K562 (cell line): Measurements from ENCODE around the gene CNTN6. TPM values are rescaled to one million over a fixed set of nuclear protein-coding genes. Genes with fewer than 3 reads are reported as not detected.

Experiments used
- ATAC-seq: fragments of 200-7000 bp; cut with Tn5 transposase; 3 replicates; pipeline ENCODE4 v1.9.1; 2020; ENCODE audit warnings: moderate library complexity
- BruUV-seq: library from RNA; stranded (reverse); fragments of 400-500 nt; replicated peaks from 2 replicates; lab custom pipeline; 2021; lab: Mats Ljungman, UMichigan
- CTCF ChIA-PET: fragments of 300-600 bp; formaldehyde crosslinking; extraction: SDS; loops from one replicate; lab custom pipeline; 2021; ENCODE audit warnings: low intra/inter-chr PET ratio; lab: Yijun Ruan, JAX
- POLR2A ChIA-PET: fragments of 300-600, 350-650 bp; sonication (Branson Sonifier 250); formaldehyde crosslinking; extraction: SDS; loops from one replicate; lab custom pipeline; 2021; ENCODE audit warnings: antibody characterized with exemption, inconsistent platforms; lab: Yijun Ruan, JAX
- DNase-seq, 4 experiments: peaks; one replicate each; pipeline versions ENCODE4 v3.0.0 to v3.0.0-alpha.2; 2011 to 2018; ENCODE audit warnings: low spot score in 3 of 4, mixed read lengths in 3 of 4; ENCODE audit errors: extremely low read depth in 1 of 4
- FAIRE-seq: peaks from 2 replicates; lab custom pipeline; 2011; peaks lifted over from hg19 to GRCh38; lab: Jason Lieb, UNC
- H2AFZ ChIP-seq: 2 replicates; pipeline ENCODE4 v1.6.0; 2011; ENCODE audit warnings: low read depth, low read length, control low read depth, inconsistent platforms
- H3K27ac ChIP-seq: fragments of 200-600 bp; 3 replicates; pipeline ENCODE4 v1.8.0; 2011; ENCODE audit warnings: low read depth, mild to moderate bottlenecking, control low read depth, inconsistent platforms, low read length, moderate library complexity, mixed read lengths; ENCODE audit errors: extremely low read depth
- H3K27me3 ChIP-seq, 2 experiments: fragments of 300-600 bp in 1 of 2; 2 replicates in 1 of 2; 3 replicates in 1 of 2; pipeline versions ENCODE4 v1.6.0 to v1.8.0; 2011; ENCODE audit warnings: inconsistent platforms in 2 of 2, low read length in 2 of 2, mild to moderate bottlenecking in 1 of 2, mixed read lengths in 1 of 2, moderate library complexity in 1 of 2; ENCODE audit not compliant: control insufficient read depth in 2 of 2, insufficient read depth in 2 of 2
- H3K36me3 ChIP-seq: fragments of 300-600 bp; 3 replicates; pipeline ENCODE4 v1.8.0; 2011; ENCODE audit warnings: mild to moderate bottlenecking, low read length, inconsistent platforms; ENCODE audit not compliant: control insufficient read depth, insufficient read depth
- H3K4me1 ChIP-seq, 2 experiments: fragments of 200-600 bp in 1 of 2; replicated peaks in 1 of 2; 2 replicates in 1 of 2; 3 replicates in 1 of 2; pipeline versions ENCODE4 v1.5.1 to v1.8.0; 2011; ENCODE audit warnings: inconsistent platforms in 2 of 2, low read length in 2 of 2, mild to moderate bottlenecking in 1 of 2, mixed read lengths in 1 of 2, moderate library complexity in 1 of 2; ENCODE audit not compliant: control insufficient read depth in 2 of 2, insufficient read depth in 2 of 2
- H3K4me2 ChIP-seq: 2 replicates; pipeline ENCODE4 v1.6.1; 2011; ENCODE audit warnings: low read length, control low read depth, inconsistent platforms, mixed read lengths; ENCODE audit not compliant: insufficient read depth
- H3K4me3 ChIP-seq: fragments of 200-600 bp; sonication (generic), shearing (Covaris generic); 2 replicates; pipeline ENCODE4 v1.5.1; 2016; ENCODE audit warnings: control low read depth, inconsistent platforms
- H3K79me2 ChIP-seq: fragments of 200-600 bp; 3 replicates; pipeline ENCODE4 v1.8.0; 2011; ENCODE audit warnings: low read length, inconsistent platforms; ENCODE audit not compliant: control insufficient read depth, insufficient read depth
- H3K9ac ChIP-seq, 2 experiments: 2 replicates each; pipeline versions ENCODE4 v1.6.0 to v1.6.1; 2011; ENCODE audit warnings: low read depth in 2 of 2, low read length in 2 of 2, control low read depth in 1 of 2, inconsistent platforms in 1 of 2, mild to moderate bottlenecking in 1 of 2, mixed read lengths in 1 of 2; ENCODE audit not compliant: insufficient read depth in 1 of 2
- H3K9me1 ChIP-seq: one replicate; pipeline ENCODE4 v1.6.0; 2011; ENCODE audit warnings: inconsistent platforms, mild to moderate bottlenecking, low read length, moderate library complexity; ENCODE audit not compliant: control insufficient read depth, insufficient read depth
- H3K9me3 ChIP-seq: replicated peaks from 2 replicates; pipeline ENCODE4 v1.5.1; 2011; ENCODE audit warnings: low read depth, low read length, inconsistent platforms; ENCODE audit not compliant: control insufficient read depth, insufficient read depth
- H4K20me1 ChIP-seq: replicated peaks from 2 replicates; pipeline ENCODE4 v1.6.1; 2011; ENCODE audit warnings: low read length, inconsistent platforms, mixed read lengths; ENCODE audit not compliant: control insufficient read depth, insufficient read depth
- CEBPG ChIP-seq, 3 experiments: fragments of 200-800 bp in 1 of 3; sonication (Bioruptor generic) in 1 of 3; sonication (generic) in 1 of 3; formaldehyde crosslinking in 1 of 3; IDR thresholded peaks in 2 of 3; conservative IDR thresholded peaks in 1 of 3; 2 replicates each; pipeline versions ENCODE4 v1.6.1 to v1.8.0; 2016 to 2022; ENCODE audit warnings: missing compliant biosample characterization in 2 of 3, missing genetic modification characterization in 2 of 3, mild to moderate bottlenecking in 1 of 3, missing genetic modification reagents in 1 of 3
- MYC ChIP-seq, 2 experiments: fragments of 250-450 bp in 1 of 2; sonication (Bioruptor Pico) in 1 of 2; IDR thresholded peaks; 2 replicates each; pipeline versions ENCODE4 v1.5.1 to v1.6.1; 2012 to 2021; ENCODE audit warnings: low read depth in 2 of 2, borderline replicate concordance in 1 of 2, improper control_type of control experiment in 1 of 2, low read length in 1 of 2, mild to moderate bottlenecking in 1 of 2, moderate library complexity in 1 of 2
- NCOA2 ChIP-seq, 2 experiments: fragments of 450-650 bp; IDR thresholded peaks; 2 replicates each; pipeline ENCODE4 v1.6.1; 2018; ENCODE audit warnings: mild to moderate bottlenecking in 2 of 2, moderate library complexity in 1 of 2; ENCODE audit not compliant: partially characterized antibody in 2 of 2
- NFXL1 ChIP-seq: fragments of 450-650 bp; formaldehyde crosslinking; IDR thresholded peaks from 2 replicates; pipeline ENCODE4 v1.4.0; 2021; ENCODE audit warnings: mild to moderate bottlenecking
- OTX1 ChIP-seq: fragments of 450-650 bp; formaldehyde crosslinking; IDR thresholded peaks from 2 replicates; pipeline ENCODE4 v1.4.0; 2022; ENCODE audit warnings: mild to moderate bottlenecking
- SAFB2 ChIP-seq: fragments of 200-400 bp; formaldehyde crosslinking; IDR thresholded peaks from 2 replicates; pipeline ENCODE4 v1.6.1; 2018; ENCODE audit warnings: borderline replicate concordance, low read length, low read depth, moderate library complexity; ENCODE audit not compliant: severe bottlenecking
- SMARCC2 ChIP-seq: fragments of 450-650 bp; IDR thresholded peaks from 2 replicates; pipeline ENCODE4 v1.6.1; 2017; ENCODE audit warnings: antibody characterized with exemption, moderate library complexity, mild to moderate bottlenecking, low read depth
- TBP ChIP-seq: optimal IDR thresholded peaks from 2 replicates; pipeline ENCODE3; 2011; ENCODE audit warnings: low read depth, low read length, improper control_type of control experiment
- XRCC5 ChIP-seq: fragments of 200-400 bp; formaldehyde crosslinking; IDR thresholded peaks from 2 replicates; pipeline ENCODE4 v1.6.1; 2017; ENCODE audit warnings: low read depth, mild to moderate bottlenecking, low read length
- ZNF707 ChIP-seq: fragments of 250-450 bp; sonication (Bioruptor Pico); conservative IDR thresholded peaks from 2 replicates; pipeline ENCODE4 v1.8.0; 2022; ENCODE audit warnings: inconsistent platforms, mild to moderate bottlenecking, moderate library complexity
- WGBS: fragments of 100-300 bp; shearing (Covaris generic); methylation state at CpG from one replicate; pipeline ENCODE4 v1.1.6; 2016; ENCODE audit warnings: low coverage, mixed read lengths; ENCODE audit not compliant: insufficient coverage; ENCODE audit errors: missing lambda C conversion rate; 5-methylcytosine and 5-hydroxymethylcytosine counted together
- in situ Hi-C: fragments of 300-500 bp; cut with MboI; formaldehyde crosslinking; loops from 4 replicates; pipeline ENCODE4 v1.15.0; 2018; ENCODE audit warnings: inconsistent platforms, mixed read lengths
- intact Hi-C: fragments of 100-400 bp; cut with micrococcal nuclease; formaldehyde crosslinking; loops from 2 replicates; pipeline ENCODE4 v1.14.2; 2022
- polyA plus RNA-seq, 8 experiments: library from polyadenylated mRNA; depleted of rRNA in 4 of 8; stranded (reverse) in 5 of 8; unstranded in 3 of 8; fragments of >200 nt; fragmentation: Nextera tagmentation in 2 of 8; fragmentation: Illumina TruSeq in 1 of 8; extraction: Ambion mirVana in 2 of 8; extraction: Trizol in 1 of 8; gene quantifications; 2 replicates each; pipeline versions ENCODE4 v1.2.1 to v1.2.3, GENCODE V29; 2011 to 2014; ENCODE audit warnings: inconsistent platforms in 1 of 8, missing spikeins in 1 of 8
- total RNA-seq, 7 experiments: library from RNA; depleted of rRNA in 6 of 7; stranded (reverse); fragments of >200 nt in 6 of 7; fragmentation: Illumina TruSeq in 2 of 7; extraction: Trizol in 2 of 7; gene quantifications; 2 replicates each; pipeline versions ENCODE4 v1.2.1 to v1.2.3, GENCODE V29; 2011 to 2021; ENCODE audit warnings: low replicate concordance in 1 of 7
- TF ChIP-seq, protein P1 (sequence below): fragments of 250-450 bp; sonication (Bioruptor Pico); IDR thresholded peaks from 2 replicates; pipeline ENCODE4 v1.8.0; 2022; ENCODE audit warnings: moderate library complexity, mild to moderate bottlenecking, inconsistent platforms

CNTN6 gene
- total and polyA plus RNA-seq, 9 of the 15 experiments (the other 6 are each of a cell fraction or from before 2014, with no cell fraction given), result not detected

DNA sequence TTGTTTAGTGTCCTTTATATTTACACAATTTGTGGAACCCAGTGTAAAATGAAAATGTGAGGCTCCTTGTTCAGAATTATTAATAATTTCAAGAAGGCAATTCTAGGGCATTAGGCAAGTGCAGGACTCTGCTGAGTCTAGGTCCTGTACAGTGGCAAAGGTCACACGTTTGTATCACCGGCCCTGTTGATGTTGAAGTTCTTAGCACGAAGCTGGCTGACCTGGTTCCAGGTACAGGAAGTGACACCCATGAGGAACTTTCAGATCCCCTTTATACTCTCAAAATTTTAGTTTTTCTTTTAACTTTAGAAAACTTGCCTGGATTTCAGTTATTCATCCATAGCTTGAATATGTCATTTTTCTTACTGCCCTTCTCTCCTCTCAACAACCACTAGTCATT lies 349.4 kb downstream of the CNTN6 start (continued):
- TF ChIP-seq CEBPG (CRISPR knock-in tag; IDR thresholded peaks at IDR 0.05) (no peak), CEBPG (tag; conservative IDR thresholded peaks at IDR 0.05 in 1 of 2, IDR thresholded peaks at IDR 0.05 in 1 of 2) (no peak), NFXL1 (CRISPR knock-in tag) (no peak), NCOA2 (IDR thresholded peaks at IDR 0.05; ENCODE audit: partially characterized antibody in 2 of 2) (no peak)
- TF ChIP-seq, protein P1, sequence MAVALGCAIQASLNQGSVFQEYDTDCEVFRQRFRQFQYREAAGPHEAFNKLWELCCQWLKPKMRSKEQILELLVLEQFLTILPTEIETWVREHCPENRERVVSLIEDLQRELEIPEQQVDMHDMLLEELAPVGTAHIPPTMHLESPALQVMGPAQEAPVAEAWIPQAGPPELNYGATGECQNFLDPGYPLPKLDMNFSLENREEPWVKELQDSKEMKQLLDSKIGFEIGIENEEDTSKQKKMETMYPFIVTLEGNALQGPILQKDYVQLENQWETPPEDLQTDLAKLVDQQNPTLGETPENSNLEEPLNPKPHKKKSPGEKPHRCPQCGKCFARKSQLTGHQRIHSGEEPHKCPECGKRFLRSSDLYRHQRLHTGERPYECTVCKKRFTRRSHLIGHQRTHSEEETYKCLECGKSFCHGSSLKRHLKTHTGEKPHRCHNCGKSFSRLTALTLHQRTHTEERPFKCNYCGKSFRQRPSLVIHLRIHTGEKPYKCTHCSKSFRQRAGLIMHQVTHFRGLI, result no peak
- TF ChIP-seq, all 486 proteins: peak for 0

- Histone ChIP-seq H4K20me1 (no peaks in the 10 kb centered on the region), H3K36me3 (no peaks in the 10 kb centered on the region), H3K27ac (no peak overlapping the region), H3K79me2 (no peaks in the 10 kb centered on the region), H3K4me3 (no peak overlapping the region), H3K9ac (no peak overlapping the region), H3K9me3 (peaks cover 5% of the 10 kb centered on the region; the same call in 1 of the 2 replicates), H3K4me2 (no peak overlapping the region), H3K4me1 (no peaks in the 10 kb centered on the region), H2AFZ (no peak overlapping the region), H3K9me1 (no peaks in the 10 kb centered on the region), H3K27me3 (no peaks in the 10 kb centered on the region)
- no peak for DNase-seq
- no peak for ATAC-seq
- BruUV-seq, result no TSS peak
- in situ Hi-C loops (no loop called here), intact Hi-C loops (no loop called here)
- ChIA-PET POLR2A (no interaction called here), CTCF (no interaction called here)
- TF ChIP-seq SAFB2, result no peak
- TF ChIP-seq OTX1 (CRISPR knock-in tag), result no peak
- TF ChIP-seq XRCC5, result no peak
- no peak for TF ChIP-seq MYC (IDR thresholded peaks at IDR 0.05; ENCODE audit: low read depth, low read length)
- no peak for TF ChIP-seq MYC (CRISPR knock-in tag; IDR thresholded peaks at IDR 0.05; ENCODE audit: borderline replicate concordance, low read depth)
- TF ChIP-seq SMARCC2, result no peak
- no peak for TF ChIP-seq ZNF707
- TF ChIP-seq TBP, result no peak
- no peak for FAIRE-seq
- WGBS, result 0% methylated on average over 3 of the region's 3 CpGs
Observed at GRCh38 chr3:1444195-1444594, 351.4 kb downstream of the CNTN6 start.
